ENCODE measurements around the gene NCKIPSD.

- no peak for TF ChIP-seq EZH2 (optimal IDR thresholded peaks at IDR 0.05; ENCODE audit: low read depth, low read length)
- no peak for TF ChIP-seq CTCF (IDR thresholded peaks at IDR 0.05; ENCODE audit: low read length)
- TF ChIP-seq EZH2phosphoT487 (IDR thresholded peaks at IDR 0.05; ENCODE audit: low read length) = no peak
Measured at GRCh38 chr3:48716982-48717746, 31.4 kb upstream of the NCKIPSD start, which contains the start of gene IP6K2.
